NCI-H1092 (cell line): ENCODE measurements around the gene GTPBP6.
"Not testable (repeated sequence)": the region's sequence is repeated elsewhere in the genome, so short reads cannot be mapped to it uniquely, and the experiment has no call there.

Experiments
- DNase-seq: peaks from one replicate; lab custom pipeline; 2025; lab: John Stamatoyannopoulos, UW

Gene GTPBP6

DNA sequence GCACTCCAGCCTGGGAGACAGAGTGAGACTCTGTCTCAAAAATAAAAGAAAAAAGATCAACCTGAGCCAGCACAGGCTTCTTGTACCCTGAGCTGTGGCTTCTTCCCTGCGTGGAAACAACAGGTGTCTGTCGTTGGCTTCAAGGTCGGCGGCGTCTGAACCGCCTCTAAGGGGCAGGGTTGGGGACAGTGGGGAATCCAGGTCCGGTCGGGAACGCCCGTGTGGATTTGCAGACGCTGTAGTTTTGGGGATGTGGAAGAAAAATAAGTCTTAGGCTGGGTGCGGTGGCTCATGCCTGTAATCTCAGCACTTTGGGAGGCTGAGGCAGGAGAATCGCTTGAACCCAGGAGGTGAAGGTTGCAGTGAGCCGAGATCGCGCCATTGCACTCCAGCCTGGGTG is 54.6 kb downstream of the GTPBP6 start:
- not testable (repeated sequence) for DNase-seq

GRCh38 chrX:262381-262909 is 56.2 kb downstream of the GTPBP6 start:
- DNase-seq, result no peak

DNA sequence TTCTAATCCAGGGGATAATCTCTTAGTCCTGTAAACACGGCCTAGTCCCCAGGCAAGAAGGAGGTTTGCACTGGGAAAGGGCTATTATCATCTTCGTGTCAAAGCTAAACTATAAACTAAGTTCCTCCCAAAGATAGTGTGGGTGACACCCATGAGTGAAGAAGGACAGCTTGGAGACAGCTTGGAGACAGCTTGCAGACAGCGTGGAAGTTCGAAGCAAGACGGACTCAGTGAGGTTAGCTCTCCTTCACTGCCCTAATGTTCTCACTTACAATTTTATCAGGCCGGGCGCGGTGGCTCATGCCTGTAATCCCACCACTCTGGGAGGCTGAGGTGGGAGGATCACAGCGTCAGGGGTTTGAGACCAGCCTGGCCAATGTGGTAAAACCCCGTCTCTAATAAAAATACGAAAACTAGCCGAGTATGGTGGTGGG is 56.7 kb downstream of the GTPBP6 start:
- DNase-seq, result no peak

DNA sequence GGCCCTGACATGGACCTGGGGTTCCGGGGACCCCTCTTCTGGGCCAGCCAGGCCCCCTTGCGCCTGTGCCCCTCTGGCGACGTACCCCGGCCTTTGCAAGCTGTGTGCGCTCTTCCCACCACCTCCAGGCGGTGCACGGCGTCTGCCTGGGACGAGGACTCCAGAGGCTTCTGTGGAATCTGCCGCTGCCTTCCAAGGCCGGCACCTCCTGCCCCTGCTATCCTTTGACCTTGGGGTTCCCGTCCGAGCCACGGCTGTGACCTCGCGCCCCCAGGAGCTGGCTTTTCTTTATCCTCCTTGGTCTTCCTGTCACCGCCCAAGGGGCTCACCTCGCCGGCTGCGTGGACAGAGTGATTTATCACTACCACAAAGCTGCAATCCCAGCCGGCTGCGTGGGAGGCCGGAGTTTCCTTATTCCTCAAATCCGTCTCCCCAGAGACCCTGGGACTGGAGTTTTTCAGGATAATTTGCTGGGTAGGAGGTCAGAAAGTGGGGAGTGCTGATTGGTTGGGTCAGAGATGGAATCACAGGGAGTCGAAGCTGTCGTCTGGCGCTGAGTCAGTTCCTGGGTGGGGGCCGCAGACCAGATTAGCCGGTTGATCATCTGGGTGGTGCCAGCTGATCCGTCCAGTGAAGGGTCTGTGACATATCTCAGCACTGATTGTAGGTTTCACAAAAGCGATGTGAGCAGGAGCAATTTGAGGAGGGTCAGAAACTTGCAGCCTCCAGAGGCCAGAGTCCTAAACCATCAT is 57.3 kb downstream of the GTPBP6 start:
- DNase-seq, result no peak

DNA sequence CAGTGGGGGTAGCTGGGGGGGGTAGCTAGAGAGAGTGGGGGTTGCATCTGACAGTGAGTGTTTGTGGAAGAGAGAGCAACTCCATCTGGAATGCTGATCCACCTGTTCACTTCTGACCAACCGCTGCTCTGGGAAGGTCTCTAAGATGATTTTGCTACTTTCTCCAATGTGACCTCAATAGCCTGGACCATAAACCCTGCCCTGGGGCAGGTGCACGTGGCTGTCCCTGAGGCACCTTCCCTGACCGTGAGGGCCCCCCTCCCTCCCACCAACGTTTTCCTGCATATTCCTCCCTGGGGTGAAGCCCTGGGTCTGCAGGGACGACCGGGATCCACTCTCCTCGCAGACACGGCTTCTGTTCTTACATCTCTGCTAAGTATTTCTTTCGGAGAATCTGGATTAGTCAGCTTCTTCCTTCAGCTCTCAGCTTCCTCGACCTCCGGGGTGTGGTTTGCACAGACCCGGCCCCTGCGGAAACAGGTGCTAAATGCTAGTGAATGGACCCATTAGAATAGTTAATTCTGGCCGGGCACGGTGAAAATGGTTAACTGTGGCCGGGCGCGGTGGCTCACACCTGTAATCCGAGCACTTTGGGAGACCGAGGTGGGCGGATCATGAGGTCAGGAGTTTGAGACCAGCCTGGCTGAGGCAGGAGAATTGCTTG is 58.8 kb downstream of the GTPBP6 start:
- no peak for DNase-seq

DNA sequence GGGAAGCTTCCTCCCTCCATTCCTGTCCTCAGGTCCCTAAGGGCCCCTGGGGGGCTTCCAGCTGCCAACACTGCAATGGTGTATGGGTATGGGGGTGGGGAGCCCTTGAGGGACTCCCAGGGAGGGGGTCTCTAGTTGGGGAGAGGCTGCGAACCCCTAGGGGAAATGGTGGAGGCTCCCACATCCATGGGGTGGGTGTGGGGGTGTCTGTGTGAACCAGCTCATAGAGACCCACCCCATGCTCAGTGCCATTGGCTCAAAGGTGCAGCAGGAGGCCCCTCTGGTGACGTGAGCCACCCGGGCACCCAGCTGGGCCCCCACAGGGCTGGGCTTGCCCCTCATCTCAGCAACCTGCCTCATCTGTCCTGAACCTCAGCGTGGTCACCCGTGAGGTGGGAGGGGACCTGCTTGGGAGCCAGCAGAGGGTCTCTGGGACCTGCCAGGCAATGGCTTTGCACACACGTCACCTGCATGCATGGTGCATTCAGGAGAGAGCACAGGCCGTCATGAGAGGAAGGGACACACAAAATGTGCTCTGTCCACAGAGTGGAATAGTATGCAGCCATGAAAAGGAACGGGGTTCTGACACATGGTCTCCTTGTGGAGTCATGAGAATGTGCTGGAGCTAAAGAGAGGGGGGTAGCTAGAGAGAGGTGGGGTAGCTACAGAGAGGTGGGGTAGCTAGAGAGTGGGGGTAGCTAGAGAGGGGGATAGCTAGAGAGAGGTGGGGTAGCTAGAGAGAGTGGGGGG is 60.1 kb downstream of the GTPBP6 start:
- DNase-seq, result no peak

GRCh38 chrX:257681-258289 is 60.8 kb downstream of the GTPBP6 start:
- DNase-seq, result no peak

- DNase-seq, result not testable (repeated sequence)
These were observed 61.5 kb downstream of the GTPBP6 start for GRCh38 chrX:257054-257453.

DNA sequence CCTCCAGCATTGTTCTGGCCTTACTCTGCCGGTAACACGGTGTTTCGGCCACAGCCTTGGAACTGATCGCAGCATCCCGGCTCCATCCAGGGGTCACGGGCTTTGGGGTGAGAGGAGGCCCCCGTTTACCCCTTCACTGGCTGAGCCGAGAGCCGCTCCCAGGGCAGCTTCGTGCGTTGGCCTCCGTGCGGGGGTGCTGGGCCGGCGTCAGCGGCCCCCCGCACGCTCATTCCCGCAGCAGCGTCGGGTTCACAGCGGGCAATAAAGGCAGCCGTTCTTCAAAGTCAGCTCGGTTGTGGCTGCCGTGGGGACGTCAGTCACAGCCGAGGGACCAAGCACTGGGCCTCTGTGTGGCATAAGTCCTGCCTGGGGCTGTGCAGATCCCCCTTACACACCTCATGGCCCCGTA is 62.7 kb downstream of the GTPBP6 start:
- DNase-seq, result no peak
